Eye (tissue), 1 donor: ENCODE results near the gene PEDS1.
"Not testable (repeated sequence)": the region's sequence is repeated elsewhere in the genome, so short reads cannot be mapped to it uniquely, and the experiment has no call there.

Experiments used
- DNase-seq: peaks from one replicate; pipeline ENCODE4 v3.0.0-alpha.2; 2015

PEDS1 gene

DNA sequence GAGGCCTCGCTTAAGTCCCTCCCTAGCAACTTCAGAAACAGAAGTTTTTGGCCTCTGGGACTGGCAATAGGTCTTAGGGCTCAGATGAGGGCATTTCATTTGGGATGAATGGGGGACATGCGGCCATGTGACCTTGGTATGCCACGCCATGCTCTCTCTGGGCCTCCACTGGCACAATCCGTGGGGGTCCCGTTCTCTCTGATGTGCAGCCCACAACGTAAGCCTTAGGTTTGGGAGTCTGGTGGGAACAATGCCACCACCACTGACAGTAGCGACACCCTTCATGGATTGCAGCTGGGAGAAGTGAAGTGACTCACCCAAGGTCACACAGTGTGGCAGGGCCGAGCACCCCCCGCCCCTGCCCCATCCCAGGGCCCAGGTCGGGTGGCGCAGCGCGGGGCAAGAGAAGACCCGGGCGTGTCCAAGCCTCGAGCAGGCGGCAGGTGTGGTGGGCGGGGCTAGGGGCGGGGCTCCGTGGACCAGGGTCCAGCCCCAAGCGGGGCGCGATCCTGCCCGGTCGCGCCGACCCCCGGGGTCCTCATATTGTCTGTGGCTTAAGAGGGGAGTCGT lies 36.2 kb upstream of the PEDS1 start:
- DNase-seq: no peak

DNA sequence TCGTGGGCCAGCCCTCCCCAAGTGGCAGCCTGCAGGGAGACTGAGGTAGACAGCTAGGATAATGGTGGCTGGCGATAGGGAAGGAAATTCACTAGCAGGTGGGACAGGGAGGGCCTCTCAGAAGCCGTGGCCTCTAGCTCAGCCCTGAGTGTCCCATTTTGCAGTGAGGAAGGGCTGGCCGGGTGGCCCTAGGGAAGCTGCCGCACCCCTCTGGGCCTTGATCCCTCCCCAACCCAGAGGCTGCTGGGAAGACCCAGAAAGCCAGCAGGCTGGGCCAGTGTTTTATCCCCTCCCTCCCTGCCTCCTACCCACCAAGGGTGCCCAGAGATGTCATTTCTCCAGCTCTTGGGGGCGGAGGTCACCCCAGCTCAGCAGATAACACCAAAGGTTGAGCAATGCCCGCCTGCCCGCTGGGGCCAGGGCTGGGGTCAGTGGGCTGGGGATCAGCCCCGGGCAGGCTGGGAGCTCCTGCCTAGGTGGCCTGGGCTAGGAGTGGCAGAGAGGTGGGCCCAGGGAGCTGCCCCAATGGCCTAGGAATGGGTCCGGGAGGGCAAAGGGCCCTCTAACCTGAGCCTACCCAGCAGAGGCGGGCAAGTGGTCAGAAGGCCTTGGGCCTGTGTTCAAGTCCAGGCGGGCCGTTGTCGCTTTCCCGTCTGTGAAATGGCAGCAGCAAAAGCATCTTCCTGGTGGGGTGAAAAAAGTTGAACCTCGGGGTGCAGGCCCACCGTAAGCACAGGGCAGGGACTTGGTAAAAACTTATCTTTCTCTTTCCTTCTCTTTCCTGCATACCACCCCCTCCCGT lies 35.6 kb upstream of the PEDS1 start:
- DNase-seq: no peak

DNA sequence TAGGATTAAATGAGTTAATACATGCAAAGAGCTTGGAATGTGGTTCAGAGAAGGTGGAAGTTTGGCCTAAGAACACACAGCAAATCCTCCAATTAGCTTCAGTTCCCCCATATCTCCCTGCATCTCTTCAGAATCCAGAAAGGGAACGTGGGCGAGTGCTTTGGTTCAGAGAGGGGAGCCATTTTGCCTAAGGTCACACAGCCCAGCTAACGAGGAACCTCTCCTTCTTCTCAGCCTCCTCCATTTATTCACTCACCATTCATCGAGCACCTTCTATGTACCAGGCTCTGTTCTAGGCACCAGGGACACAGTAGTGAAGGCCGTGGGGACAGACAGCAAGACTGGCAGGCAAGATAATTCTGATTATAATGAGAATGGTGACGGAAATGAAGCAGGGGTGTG lies 34.8 kb upstream of the PEDS1 start:
- no peak for DNase-seq

DNA sequence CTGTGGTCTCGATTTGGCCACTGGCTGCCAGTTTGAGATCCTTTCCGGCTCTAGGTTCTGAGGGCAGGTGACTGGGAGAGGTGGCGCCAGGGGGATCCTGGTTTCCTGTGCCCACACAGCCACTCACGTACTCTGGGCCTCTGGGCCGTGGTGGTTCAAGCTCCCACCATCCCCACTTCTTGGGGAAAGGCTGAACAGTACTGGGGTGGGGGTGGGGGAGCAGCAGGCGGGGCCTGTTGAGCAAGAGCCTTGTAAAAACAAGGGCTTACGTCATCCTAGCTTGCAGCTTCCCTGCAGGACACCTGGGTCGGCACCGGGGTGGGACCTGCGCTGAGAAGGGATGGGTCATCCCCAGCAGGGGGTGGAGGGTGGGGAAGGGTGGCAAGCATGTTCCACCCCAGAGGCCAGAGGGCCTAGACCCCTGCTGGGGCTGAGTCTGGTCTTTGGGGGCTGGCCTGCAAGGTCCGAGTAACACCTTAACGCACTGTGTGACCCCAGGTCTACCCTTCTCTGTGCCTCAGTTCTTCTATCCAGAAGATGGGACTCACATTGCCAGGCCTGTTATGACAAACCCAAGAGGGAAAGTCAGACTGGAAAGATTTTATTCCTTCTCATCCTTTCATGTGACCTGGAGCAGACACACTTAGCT lies 34.0 kb upstream of the PEDS1 start:
- DNase-seq: no peak

DNA sequence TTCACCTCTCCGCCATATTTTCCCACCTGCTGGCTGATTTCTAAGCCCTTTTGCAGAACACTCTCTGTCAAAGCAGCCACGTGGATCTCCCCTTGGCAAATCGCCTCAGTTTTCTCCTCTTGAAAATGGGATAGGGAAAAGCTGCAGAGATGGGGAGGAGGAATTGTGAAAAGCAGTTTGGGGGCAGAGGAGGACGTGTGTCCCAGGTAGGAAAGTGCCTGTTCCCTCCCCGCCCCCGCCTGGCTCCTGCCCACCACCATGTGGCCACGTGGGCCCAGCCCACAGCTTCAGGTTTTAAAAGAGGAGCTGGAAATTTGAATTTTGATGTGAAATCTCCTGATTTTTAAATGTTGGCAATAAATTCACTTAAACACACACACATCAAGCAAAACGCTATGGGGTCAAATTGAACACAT lies 33.5 kb upstream of the PEDS1 start:
- DNase-seq: no peak

DNA sequence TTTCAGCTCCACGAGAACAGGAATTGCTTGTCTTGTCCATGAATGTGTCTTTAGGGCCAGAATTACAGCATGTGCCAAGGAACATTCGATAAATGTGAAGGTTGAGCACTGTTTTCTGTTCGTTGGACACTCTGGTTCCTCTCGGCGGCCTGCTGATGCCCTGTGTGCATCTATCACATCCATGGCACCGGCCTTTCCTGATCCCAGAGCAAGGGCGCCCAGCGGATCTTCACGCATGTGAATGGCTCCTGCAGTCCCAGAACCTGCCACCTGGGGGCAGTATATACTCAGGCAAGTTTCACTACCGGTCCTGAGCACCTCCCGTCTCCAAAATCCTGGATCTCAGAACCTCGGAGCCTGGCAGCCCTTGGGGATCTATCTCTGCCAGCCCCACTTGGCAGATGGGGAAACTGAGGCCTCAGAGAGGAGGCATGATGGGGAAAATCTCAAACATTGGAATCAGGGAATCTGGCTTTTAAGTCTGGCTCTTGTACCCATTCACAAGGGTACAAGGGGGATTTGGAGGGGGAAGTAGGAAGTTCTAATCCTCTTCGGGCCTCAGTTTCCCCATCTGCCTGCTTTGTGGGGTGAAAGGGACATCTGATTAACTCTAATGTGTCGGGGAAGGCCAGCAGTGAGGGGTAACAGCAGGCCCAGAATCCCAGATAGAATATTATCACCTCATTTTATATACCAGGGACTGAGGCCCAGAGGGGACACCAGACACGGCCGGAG lies 32.8 kb upstream of the PEDS1 start:
- peak; percentile 96 for DNase-seq

DNA sequence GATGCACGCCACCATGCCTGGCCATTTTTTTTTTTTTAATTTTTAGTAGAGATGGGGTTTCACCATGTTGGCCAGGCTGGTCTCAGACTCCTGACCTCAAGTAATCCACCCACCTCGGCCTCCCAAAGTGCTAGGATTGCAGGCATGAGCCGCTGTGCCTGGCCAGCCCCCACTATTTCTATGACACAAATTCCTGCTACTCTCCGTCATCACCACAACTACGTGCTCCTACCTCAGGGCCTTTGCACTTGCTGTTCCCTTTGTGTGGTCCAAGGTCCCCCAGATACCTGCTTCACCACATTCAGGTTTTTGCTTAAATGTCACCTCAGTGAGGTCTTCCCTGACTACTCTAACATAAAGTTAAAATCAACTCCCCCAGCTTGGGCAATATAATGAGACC lies 31.9 kb upstream of the PEDS1 start:
- DNase-seq: no peak

DNA sequence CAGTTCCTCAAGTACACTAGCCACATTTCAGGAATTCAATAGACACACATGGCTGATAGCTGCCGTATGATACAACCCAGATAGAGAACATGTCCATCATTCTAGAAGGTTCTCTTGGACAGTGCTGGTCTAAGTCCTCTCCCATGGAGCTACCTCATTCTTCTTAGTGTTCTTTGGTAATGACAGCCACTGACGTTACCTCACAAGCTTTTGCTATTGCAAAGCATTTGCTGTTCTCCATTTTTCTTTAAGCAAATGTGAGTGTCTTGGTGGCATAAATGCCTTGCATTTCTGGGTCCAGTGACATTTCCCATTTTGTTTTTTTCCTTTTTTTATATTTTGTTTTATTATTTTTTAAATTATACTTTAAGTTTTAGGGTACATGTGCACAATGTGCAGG lies 28.8 kb upstream of the PEDS1 start:
- no peak for DNase-seq

DNA sequence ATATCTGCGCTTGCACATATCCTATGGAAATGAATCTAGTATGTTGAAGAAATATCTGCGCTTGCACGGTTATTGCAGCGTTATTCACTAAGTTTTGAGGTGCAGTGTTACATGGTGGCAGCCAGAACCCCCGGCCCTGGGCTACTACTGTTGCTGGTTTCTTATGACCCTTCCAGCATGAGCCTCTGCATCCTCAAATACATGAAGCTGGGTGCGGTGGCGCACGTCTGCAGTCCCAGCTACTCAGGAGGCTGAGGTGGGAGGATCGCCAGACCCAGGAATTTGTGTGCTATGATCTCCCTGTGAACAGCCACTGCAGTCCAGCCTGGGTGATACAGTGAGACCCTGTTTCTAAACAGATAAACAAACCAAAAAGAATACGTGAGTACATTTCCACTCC lies 27.8 kb upstream of the PEDS1 start:
- DNase-seq: no peak

DNA sequence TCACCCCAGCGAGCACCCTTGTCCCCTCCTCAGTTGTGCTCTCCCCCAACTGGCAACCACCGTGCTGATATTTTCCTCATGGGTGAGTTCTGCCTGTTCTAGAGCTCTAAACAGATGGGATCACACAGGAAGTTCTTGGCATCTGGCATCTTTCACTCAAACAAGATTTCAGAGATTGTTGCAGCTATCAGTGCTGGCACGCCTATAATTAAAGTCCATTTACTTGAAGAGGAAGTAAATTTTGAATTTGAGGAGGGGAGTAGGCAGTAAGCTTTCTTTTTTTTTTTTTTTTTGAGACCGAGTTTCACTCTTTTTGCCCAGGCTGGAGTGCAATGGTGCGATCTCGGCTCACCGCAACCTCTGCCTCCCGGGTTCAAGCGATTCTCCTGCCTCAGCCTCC lies 25.1 kb upstream of the PEDS1 start:
- DNase-seq: not testable (repeated sequence)

DNA sequence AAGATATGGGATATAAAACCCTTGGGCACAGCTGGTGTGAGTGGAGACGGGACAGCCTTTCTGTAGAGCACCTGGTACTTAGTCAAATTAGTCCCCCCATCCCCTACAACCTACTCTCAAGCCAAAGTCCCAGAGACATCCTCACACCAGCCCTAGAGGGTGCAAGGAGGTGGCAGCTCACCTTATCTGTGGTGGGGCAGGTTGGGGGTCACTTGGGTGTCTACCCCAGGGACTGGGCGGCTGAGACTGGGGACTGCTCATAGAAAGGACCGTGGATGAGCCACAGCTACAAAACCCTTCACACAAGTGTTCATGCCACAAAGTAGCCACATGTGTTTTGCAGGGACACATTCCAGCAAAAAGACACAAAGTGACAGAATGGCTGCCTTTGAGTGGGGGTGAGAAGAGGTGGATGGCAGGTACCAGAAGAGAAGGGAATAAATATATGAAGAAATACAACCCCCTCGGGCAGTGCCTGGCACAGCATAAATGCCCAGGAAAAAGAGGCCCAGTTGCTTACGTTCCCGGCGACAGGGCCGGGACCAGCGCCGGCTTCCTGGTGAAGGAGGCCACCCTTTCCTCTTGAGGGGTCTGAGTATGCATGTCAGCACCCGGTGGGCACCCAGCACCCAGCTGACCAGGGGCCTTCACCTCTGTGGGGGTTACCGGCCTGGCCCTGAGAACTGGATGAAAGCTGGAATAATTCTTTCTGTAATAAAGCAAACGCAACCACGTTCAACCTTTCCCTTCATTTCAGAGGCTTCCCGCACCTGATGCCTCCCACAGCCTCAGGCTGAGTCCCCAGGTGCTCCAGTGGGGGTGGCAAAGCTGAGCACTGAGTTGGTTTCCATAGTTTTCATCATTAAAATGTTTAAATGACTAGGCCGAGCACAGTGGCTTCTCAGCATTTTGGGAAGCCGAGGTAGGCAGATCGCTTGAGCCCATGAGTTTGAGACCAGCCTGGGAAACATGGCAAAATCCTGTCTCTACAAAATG lies 22.7 kb upstream of the PEDS1 start:
- DNase-seq: no peak

DNA sequence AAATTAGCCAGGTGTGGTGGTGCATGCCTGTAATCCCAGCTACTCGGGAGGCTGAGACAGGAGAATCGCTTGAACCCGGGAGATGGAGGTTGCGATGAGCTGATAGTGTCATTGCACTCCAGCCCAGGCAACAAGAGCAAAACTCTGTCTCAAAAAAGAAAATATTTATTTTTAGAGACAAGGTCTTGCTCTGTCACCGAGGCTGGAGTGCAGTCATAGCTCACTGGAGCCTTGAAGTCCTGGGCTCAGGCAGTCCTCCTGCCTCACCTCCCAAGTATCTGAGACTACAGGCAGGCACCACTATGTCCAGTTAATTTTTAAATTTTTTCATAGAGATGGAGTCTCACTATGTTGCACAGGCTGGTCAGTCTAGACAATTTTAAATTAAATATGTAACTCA lies 20.9 kb upstream of the PEDS1 start:
- no peak for DNase-seq

DNA sequence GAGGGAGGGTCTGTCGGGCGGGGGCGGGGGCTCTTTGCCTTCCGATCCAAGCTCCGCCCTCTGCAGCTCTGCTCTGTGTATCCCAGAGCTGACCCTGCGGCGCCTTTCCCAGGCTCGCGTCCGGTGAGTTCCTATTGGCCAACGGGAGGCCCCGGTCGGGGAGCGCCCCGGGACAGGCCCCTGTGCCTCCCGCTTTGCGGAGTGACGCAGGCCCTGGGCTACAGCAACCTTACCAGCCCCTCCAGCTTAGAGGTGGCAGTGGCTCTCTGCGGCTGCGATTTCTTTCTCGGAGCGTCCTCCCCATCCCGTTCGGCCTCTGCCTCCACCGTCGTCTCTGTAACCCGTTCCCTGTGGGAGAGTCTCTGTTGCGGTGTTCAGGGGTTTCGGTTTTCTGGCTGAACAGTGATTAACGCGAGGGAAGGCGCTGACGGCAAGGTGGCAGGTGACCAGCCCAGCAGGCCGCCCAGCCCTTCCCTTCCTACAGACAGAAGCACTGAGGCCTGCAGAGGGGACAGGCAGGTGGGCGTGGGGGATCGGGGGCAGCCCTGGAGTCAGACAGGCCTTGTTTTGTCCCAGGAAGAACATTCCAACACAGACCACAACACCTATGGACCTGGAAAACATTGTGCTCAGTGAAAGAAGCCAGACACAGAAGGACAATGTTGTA lies 19.0 kb upstream of the PEDS1 start:
- peak; percentile 76 for DNase-seq

DNA sequence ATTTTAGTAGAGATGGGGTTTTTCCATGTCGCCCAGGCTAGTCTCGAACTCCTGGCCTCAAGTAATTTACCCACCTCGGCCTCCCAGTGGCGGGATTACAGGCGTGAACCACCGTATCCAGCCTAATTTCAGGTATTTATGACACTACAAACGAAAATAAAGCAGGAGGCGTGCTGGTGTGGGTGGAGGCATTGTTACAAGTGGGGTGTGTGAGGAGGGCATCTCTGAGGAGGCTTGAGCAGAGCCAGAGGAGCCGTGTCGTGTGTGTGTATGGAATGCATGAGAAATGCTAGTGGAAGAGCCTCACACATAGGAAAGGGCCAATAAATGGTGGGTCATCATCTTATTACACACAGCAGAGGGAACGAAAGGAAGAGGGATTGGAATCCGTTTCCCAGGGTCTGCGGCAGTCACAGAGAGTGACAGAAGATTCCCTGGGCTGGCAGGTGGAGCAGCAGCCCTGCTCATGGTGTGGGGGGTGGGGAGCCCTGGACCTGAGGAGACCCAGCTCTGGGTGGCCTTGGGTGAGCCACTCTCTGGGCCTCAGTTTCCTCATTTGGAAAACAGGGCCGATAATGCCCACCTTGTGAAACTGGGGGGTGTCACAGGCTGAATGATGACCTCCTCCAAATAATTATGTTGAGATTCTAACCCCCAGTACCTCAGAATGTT lies 17.2 kb upstream of the PEDS1 start:
- DNase-seq: no peak

DNA sequence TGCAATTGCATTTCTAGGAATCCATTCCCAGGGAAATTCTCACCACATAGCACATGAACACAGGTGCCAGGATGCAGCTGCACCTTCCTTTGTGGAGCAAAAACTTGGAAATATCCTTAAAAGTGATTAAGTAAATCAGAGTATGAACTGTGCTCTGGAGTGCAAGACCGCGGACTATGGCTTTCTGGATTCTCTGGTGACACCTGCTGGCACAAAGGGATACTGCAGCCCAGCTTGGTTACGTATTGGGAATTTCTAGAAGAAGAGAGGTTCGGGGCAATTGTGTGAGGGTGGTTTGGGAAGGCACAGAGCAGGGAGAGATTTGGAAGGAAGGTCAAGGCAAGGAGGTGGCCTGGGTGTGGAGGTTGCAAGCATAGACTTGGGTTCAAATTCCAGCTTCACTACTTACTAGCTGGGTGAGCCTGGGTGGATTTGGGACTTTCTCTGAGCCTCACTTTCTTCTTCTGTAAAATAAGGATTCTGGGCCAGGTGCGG lies 15.9 kb upstream of the PEDS1 start:
- DNase-seq: peak; percentile 91

DNA sequence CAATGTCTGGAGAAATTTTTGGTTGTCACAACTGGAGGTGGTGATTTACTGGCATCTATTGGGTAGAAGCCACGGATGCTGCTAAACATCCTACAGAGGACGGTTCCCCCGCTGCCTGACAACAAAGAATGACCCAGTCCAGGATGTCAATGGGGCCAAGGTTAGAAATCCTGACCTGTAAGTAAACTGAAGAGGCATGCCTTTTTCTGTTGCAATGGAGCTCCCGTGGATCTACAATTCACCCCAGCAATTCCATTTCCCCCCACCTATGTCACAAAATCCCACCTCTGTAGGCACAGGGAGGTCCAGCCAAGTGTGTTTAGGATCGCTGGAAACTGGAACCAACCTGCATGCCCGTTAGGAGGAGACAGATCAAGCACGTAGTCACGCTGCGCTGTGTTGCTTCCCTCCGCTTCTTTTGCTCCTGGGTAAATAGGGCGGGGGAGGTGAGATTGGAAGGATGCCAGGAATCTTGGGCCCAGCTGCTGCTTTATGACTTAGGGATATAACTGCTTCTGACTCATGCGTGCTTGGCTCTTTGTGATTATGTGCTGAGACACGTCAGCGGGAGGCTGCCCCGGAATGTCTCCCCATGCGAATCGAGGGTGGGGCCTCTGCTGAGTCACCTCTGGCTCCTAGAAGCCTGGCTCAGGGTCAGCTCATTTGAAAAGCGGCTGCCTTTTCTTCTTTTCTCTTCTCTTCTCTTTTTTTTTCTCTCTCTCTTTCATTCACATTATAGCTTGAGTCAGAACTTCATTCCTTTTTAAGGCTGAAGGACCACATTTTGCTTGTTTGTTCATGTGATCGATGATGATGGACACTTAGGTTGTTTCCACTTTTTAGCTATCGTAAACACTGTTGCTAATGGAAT lies 12.4 kb upstream of the PEDS1 start:
- DNase-seq: peak; percentile 98

DNA sequence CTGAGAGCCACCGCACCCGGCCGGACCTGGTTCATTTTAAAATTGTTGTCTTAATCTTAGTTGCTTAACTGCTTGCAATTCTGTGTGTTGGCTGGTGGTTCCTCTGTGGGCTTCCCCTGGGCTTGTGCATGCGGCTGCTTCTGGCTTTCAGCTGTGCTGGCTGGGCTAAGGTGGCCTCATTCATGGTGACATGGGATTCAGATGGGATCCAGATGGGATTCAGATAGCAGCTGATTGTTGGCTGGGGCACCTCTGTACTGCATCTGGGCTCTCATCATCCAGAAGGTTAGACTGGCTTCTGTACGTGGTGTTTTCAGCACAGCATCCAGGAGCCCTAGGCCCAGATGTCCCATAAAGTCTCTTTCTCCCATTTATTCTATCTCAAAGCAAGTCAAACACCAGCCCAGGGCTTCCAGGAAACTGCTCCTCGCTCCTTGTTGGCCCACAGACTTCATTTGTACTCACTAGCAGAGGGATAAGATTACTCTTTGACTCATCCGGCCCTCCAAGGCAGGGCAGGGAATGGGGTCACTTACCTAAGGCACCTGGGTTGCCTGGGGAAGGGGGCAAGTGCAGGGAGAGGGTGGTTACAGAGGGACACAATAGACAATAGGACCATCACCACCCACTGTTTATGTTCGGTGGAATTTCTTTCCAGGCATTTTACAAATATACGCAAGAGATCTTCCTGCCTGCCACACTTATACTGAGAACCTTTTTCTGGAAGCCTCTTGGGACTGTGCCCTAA lies 10.2 kb upstream of the PEDS1 start:
- no peak for DNase-seq

DNA sequence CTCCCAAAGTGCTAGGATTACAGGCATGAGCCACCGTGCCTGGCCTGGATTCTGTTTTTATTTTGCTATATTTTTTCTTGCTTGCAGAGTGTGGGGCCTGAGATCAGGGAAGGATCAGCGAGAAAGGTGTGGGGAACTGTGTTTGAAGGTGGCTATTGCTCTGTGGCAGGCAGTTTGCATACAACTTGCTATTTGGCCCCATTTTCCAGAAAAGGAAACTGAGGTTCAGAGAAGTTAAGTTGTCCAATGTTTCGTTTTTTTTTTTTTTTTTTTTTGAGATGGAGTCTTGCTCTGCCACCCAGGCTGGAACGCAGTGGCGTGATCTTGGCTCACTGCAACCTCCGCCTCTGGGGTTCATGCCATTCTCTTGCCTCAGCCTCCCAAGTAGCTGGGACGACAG lies 8.0 kb upstream of the PEDS1 start:
- DNase-seq: not testable (repeated sequence)

DNA sequence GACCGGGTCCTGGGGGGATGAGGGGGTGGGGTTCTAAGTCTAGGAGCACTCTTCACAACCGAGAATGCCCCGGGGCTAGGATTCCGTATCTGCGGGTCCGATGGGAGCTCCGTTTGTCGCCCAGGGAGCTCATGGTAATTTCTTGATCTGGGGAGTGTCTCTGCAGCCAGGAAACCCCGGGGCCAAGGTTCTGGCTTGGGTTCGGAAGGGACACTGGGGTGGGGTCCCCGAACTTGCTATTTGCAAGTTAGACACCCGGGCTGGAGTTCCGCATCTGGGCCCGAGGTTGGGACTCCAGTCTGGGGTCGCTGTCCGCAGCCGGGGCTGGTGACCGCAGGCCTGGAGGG lies 397 bp downstream of the PEDS1 start:
- DNase-seq: no peak
